ENCODE results near the gene COX6A2.
"Not testable (repeated sequence)": the region's sequence is repeated elsewhere in the genome, so short reads cannot be mapped to it uniquely, and the experiment has no call there.

- not testable (repeated sequence) for TF ChIP-seq CTCF, POLR2A (IDR thresholded peaks at IDR 0.05)
Observed at GRCh38 chr16:31445931-31446330, 17.8 kb upstream of the COX6A2 start.

Measured in esophagus squamous epithelium (tissue), 4 donors.